NCI-H2029 (cell line): ENCODE measurements around the gene NCF4.

Source experiments
- DNase-seq: peaks from one replicate; lab custom pipeline; 2025; lab: John Stamatoyannopoulos, UW

NCF4 gene

GRCh38 chr22:36894266-36894665 lies 33.5 kb downstream of the NCF4 start:
- no peak for DNase-seq

DNA sequence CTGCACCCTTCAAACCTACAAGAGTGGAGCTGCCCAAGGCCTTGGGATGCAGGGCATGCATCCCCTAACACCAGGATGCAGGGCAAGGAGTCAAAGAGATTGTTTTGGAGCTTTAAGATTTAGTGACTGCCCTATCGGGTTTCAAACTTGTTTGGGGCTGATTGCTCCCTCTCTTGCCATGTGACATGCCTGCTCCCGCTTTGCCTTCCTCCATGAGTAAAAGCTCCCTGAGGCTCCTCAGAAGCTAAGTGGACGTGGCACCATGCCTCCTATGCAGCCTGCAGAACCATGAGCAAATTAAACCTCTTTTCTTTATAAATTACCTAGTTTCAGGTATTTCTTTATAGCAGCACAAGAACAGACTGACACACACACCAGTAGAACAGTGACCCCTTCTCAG lies 36.8 kb downstream of the NCF4 start:
- no peak for DNase-seq

DNA sequence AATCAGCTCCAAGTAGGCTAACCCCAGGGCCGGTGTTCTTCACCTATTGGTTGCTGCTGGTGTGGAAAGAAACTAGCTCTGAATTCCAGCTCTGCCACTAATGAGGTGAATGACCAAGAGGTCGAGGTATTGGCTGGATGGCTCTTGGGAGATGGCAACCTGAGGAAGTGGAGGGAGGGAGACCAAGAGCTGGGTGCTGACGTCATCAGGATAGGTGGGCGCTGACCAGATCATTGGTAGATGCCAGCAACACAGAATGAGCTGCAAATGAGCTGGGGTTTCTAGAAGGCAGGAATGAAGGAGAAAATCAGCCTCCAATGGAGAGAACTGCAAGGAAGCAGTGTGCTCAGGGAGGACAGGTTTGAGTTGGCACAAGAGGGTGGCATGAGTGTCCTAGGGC lies 37.9 kb downstream of the NCF4 start:
- DNase-seq: no peak

DNA sequence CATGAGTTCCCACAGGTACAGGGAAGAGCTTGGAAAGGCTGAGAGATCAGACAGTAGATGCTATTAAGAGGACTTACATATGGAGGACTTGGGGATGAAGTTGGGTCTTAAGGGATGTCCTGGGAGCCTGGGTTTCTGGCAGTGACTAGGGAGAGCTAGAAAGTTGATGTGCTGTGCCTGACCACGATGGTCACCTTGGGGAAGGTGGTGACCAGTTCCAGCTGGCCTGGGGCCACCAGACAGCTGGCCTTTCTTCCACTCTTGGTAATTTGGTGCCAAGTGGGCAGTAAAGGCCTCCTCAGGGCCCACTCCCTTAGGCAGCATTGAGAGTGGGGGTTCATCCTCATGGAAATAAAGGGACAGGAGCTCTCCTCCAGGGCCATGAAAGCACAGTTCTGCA lies 38.7 kb downstream of the NCF4 start:
- DNase-seq: no peak

GRCh38 chr22:36900225-36900624 lies 39.4 kb downstream of the NCF4 start:
- no peak for DNase-seq

- DNase-seq: no peak
Measured at GRCh38 chr22:36900880-36901279, 40.1 kb downstream of the NCF4 start.

GRCh38 chr22:36901411-36902142 lies 40.8 kb downstream of the NCF4 start:
- no peak for DNase-seq

- DNase-seq: no peak
Measured at GRCh38 chr22:36902143-36902926, 41.5 kb downstream of the NCF4 start.

DNA sequence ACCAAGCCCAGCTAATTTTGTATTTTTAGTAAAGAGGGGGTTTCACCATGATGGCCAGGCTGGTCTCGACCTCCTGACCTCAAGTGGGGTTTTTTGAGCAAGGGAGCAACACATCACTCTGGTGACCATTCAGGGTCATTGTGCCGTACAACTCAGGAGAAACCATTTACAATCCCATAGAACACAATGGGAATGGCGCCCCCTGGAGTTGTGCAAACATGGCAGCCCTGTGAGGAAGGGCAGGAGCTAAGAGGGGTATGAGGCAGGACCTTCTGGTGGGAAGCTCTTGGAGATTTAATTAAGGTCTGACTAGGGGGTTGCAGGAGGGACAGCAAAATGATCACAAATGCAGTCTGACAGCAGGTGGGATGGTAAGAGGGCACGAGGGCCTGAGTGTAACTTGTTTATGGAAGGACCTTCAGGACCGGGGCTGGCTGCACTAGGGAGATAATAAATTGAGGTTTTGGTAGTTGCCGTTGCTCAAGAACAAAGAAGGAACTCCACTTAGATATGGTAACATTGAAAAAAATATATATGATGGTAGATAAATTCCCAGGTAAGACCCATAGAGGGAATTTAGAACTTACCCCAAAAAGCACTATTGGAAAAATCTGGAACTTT lies 43.6 kb downstream of the NCF4 start:
- DNase-seq: no peak

DNA sequence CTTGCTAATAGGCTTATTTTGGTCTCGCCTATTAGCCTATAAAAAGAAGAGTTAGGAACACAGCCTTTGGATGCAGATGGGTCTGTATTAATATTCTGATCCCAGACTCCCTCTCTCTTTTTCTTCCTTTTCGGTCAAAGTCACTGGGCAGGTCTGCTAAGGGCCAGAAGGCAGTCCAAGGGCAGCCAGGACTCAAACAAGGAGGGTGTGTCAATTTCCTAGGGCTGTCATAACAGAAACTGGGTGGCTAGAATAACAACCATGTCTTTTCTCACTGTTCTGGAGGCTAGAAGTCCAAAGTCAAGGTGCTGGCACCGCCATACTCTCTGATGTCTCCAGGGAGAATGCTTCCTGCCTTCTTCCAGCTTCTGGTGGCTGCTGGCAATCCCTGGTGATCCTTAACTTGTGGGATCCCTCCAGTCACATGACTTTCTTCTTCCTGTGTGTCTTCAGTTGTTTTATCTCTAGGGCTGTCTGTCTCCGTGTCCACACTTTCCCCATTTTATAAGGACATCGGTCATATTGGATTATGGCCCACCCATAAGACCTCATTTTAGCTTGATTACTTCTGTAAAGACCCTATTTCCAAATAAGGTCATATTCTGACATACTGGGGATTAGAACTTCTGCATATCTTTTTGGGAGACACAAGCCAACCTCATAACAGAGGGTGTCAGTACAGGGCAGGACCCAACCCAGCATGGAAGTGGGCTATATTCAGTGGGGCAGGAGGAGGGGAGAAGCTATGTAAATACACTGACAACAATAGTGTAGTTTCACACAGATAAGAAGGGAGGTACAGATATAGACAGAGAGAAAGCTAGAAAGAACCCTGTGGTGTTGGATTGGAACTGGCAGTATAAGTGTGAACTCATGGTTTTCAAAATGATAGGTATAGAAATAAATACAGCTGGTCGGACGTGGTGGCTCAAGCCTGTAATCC lies 46.7 kb downstream of the NCF4 start:
- no peak for DNase-seq

DNA sequence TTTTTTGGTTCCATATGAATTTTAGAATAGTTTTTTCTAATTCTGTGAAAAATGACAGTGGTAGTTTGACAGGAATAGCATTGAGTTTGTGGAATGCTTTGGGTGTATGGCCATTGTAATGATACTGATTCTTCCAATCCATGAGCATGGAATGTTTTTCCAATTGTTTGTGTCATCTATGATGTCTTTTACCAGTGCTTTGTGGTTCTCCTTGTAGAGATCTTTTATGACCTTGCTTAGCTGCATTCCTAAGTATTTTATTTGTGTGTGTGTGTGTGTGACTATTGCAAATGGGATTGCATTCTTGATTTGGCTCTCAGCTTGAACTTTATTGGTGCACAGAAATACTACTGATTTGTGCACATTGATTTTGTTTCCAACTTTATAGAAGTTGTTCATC lies 49.7 kb downstream of the NCF4 start:
- no peak for DNase-seq

DNA sequence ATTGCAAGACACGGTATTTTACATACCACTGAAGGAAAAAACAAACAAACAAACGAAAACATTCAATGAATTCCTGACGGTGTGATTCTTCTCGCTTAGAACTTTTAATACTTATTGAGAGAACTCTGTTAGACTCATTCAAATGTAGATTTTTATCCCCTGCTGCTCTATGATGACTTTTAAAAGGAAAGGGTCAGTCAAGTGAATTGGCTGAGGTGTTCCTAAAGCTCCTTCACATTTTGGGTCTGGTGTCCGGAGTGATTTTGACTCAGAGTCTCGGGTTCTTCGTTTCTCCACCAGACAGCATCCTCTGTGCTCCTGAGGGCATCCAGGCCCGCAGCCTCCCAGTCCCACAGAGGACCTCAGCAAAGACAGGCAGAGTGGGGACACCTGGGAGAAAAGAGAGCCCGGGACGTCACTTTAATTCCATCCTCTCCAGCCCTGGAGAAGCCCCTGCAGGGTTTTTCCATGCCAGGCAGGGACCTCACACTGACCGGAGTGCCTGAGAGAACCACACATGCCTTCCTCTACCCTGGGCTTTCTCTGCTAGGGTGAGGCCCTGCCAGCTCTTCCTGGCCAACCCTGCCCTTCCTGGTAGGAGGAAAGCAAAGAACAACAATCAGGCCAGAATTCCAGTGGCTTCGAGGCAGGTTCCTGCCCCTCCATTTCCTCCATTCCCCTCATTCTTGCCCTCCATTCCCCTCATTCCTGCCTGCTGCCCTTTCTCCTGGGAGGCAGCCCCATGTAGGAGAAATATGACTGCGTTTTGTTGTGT lies 51.3 kb downstream of the NCF4 start:
- no peak for DNase-seq

- DNase-seq: no peak
Measured at GRCh38 chr22:36912694-36913426, 52.1 kb downstream of the NCF4 start.

- DNase-seq: no peak
Measured at GRCh38 chr22:36913427-36914389, 52.9 kb downstream of the NCF4 start, which contains the start of gene CSF2RB. CSF2RB (plus strand) TSS chr22:36913628; CDS start chr22:36922208, 8,580 bp downstream.

DNA sequence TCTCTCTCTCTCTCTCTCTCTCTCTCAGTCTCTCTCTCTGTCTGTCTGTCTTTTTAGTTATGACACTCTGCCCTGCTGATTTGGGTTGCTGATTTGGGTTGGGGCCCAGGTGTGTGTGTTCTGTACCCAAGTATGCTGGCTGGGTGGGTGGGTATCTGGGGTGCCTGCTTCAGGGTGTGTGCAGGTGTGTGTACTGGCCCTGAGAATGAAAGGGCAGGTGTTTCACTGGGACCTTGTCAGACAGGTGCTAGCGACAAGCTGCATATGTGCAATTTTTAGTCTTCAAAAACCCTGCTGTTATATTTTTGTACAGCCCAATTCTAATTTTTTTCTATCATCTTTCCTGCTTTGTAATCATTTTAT lies 53.6 kb downstream of the NCF4 start:
- no peak for DNase-seq

DNA sequence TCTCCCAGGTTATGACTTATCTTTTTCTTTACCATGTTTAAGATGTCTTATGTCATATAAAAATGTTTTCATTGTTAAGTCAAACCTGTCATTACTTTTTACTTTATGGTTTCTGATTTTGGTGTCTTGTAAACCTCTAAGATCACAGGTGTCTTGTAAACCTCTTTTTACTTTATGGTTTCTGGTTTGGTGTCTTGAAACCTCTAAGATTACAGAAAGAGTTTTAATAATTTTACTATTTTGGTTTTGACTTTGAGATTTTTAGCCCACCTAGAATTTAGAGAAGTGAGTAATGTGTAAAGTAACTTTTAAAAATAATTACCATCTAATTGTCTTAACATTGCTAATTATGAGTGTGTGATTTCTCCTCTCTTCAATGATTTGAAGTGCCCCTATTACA lies 55.2 kb downstream of the NCF4 start:
- DNase-seq: no peak

DNA sequence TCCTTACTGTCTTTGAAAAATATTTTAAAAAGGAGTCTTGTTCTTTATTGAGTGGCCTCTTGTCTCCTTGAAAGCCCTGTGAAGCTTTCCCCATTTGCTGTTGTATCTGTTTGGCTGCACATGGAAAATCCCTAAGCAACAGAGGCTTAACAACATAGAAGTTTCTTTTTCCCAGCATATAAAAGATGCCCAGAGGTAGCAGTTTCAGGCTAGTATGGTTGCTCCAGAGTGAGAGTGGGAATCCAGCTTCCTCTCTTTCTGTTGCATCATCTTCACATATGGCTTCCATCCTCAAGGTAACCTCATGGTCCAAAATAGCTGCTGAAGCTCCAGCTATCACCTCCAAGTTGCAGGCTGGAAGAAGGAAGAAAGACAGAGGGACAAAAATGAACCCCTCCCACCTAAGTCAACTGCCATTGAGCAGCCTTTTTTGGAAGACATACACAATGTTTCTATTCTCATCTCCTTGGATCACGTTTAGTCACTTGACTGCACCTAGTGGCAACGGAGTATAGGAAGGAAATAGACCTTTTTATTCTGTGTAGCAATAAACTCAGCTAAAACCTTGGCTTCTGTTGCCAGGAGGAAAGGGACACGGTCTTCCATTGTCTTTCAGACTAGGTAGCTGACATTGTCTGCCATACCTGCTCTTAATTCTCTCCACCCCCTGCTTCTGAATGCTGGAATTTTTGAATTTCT lies 57.9 kb downstream of the NCF4 start:
- DNase-seq: no peak

DNA sequence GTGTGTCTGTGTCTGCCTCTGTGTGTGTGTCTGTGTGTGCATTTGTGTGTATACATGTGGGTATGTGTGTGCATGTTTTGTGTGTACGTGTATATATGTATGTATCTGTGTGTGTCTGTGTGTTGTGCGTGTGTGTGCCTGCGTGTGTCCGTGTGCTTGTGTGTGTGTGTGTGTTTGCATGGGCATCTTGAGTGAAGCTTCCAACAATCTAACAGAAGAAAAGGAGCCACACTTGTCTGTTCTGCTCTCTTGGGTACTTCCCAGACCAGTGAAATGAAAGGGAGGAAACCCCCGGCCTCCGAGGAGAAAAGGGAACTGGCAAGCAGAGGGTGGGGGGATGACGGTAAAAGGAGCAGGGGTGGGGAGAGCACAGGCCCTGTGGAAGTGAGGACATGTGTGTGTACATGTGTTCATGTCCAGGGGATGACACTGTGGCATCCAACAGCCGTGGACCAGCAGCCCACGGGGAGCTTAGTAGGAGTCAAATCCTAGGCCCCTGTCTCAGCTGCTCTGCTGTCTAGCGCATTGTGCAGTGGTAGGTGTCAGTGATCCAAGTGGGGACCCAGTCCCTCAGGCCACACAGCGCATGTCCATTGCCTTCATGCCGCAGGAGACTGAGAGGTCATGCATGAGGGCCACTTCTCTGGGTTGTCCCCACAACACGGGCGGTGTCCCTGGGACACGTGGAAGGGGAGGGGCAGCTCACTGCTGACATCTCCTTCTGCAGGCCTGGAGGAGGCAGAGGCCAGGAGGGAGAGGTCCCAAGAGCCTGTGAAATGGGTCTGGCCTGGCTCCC lies 60.7 kb downstream of the NCF4 start:
- no peak for DNase-seq
